Body of pancreas (tissue), 4 donors: ENCODE data around the gene TTLL11.

Experiments
- POLR2A ChIP-seq, 3 donors: fragments of 450-650 bp; IDR thresholded peaks; one replicate each; pipeline ENCODE4 v1.6.1; 2016; ENCODE audit warnings: antibody characterized with exemption in 3 of 3, mild to moderate bottlenecking in 2 of 3
- TF ChIP-seq, protein P1 (sequence below), 7 experiments: fragments of 450-650 bp in 4 of 7; fragments of 200-600 bp in 3 of 7; sonication (generic) in 3 of 7; IDR thresholded peaks; one replicate each; pipeline ENCODE4 v1.5.1; 2016 to 2019; ENCODE audit warnings: antibody characterized with exemption in 7 of 7

DNA sequence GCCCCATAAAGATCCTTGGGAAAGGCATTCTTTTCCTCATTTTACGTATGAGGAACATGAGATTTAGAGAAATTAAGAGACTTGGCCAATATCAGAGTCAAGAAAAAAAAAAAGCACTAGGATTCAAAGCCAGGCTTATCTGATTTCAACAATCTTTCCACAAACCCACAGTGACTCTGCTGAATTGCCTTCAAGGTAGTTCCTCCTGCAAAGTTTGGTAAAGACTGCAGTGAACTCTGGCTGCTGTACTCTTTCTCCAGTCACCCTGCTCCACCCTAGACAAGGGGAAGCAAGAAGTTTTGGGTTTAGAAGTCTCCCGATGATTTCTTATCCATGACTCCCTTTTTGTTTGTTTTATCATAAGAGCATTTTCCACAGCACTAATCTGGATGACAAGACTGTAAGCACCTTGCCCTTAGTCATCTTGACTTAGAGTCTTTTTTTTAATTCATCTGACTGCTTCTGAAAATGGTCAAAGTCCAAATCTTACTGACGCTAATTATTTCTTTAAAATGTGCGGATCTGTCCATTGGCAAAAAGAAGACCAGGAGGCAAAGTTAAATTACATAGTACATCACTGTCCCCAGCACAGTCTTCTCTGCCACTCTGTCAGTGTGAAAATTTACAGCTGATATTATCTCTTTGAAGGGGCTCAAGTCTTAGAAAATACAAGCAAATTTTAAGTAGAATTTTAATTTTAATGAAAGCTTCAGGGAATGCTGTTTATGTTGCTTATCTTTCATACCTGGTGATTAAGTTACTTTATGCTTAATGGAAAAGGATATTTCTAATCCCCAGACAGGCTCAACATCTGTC lies 180.1 kb downstream of the TTLL11 start:
- TF ChIP-seq POLR2A (IDR thresholded peaks at IDR 0.05) = no peak
- TF ChIP-seq, protein P1, sequence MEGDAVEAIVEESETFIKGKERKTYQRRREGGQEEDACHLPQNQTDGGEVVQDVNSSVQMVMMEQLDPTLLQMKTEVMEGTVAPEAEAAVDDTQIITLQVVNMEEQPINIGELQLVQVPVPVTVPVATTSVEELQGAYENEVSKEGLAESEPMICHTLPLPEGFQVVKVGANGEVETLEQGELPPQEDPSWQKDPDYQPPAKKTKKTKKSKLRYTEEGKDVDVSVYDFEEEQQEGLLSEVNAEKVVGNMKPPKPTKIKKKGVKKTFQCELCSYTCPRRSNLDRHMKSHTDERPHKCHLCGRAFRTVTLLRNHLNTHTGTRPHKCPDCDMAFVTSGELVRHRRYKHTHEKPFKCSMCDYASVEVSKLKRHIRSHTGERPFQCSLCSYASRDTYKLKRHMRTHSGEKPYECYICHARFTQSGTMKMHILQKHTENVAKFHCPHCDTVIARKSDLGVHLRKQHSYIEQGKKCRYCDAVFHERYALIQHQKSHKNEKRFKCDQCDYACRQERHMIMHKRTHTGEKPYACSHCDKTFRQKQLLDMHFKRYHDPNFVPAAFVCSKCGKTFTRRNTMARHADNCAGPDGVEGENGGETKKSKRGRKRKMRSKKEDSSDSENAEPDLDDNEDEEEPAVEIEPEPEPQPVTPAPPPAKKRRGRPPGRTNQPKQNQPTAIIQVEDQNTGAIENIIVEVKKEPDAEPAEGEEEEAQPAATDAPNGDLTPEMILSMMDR (IDR thresholded peaks at IDR 0.05) = no peak
